HepG2 (cell line): ENCODE measurements around the gene CXCR5. TPM values are rescaled to one million over a fixed set of nuclear protein-coding genes. Genes with fewer than 3 reads are reported as not detected.

Experiments used
- CBX5 ChIP-seq: sonication (generic); formaldehyde crosslinking; IDR thresholded peaks from 2 replicates; pipeline ENCODE4 v1.4.0; 2020; ENCODE audit warnings: missing genetic modification reagents, borderline replicate concordance
- EED ChIP-seq: sonication (generic); formaldehyde crosslinking; IDR thresholded peaks from 2 replicates; pipeline ENCODE4 v1.5.0; 2020; ENCODE audit warnings: mild to moderate bottlenecking, missing genetic modification reagents
- NCOA2 ChIP-seq: sonication (generic); formaldehyde crosslinking; IDR thresholded peaks from 2 replicates; pipeline ENCODE4 v1.8.0; 2022; ENCODE audit warnings: inconsistent platforms
- SP5 ChIP-seq: IDR thresholded peaks from 2 replicates; pipeline ENCODE4 v1.6.1; 2016; ENCODE audit warnings: low read depth, borderline replicate concordance
- polyA plus RNA-seq, 8 experiments: library from polyadenylated mRNA; depleted of rRNA in 3 of 8; stranded (reverse) in 7 of 8; unstranded in 1 of 8; fragments of >200 nt; fragmentation: Illumina TruSeq in 4 of 8; extraction: Trizol in 4 of 8; gene quantifications; 2 replicates each; pipeline versions ENCODE4 v1.2.1 to v1.2.3, GENCODE V29; 2011 to 2016; ENCODE audit warnings: low read depth in 4 of 8, missing spikeins in 1 of 8, mixed read lengths in 1 of 8; ENCODE audit not compliant: insufficient read depth in 1 of 8
- total RNA-seq, 5 experiments: library from RNA; depleted of rRNA; stranded (reverse); fragments of >200 nt; fragmentation: Illumina TruSeq; extraction: Trizol; gene quantifications; 2 replicates each; pipeline ENCODE4 v1.2.3, GENCODE V29; 2016; ENCODE audit warnings: low read depth in 1 of 5
- TF ChIP-seq, protein P1 (sequence below): sonication (generic); formaldehyde crosslinking; IDR thresholded peaks from 2 replicates; pipeline ENCODE4 v1.8.0; 2022; ENCODE audit warnings: mild to moderate bottlenecking, missing genetic modification reagents
- TF ChIP-seq, protein P2 (sequence below): sonication (generic); formaldehyde crosslinking; conservative IDR thresholded peaks from 2 replicates; pipeline ENCODE4 v1.8.0; 2022; ENCODE audit warnings: mild to moderate bottlenecking, moderate library complexity, missing genetic modification reagents
- TF ChIP-seq, protein P3 (sequence below): sonication (generic); formaldehyde crosslinking; IDR thresholded peaks from 2 replicates; pipeline ENCODE4 v1.9.0; 2021; ENCODE audit warnings: mild to moderate bottlenecking, missing genetic modification reagents
- TF ChIP-seq, protein P4 (sequence below): sonication (generic); formaldehyde crosslinking; IDR thresholded peaks from 2 replicates; pipeline ENCODE4 v1.9.0; 2021; ENCODE audit warnings: missing genetic modification reagents, mild to moderate bottlenecking, borderline replicate concordance
- TF ChIP-seq, protein P5 (sequence below): sonication (generic); formaldehyde crosslinking; conservative IDR thresholded peaks from 2 replicates; pipeline ENCODE4 v1.4.0; 2020; ENCODE audit warnings: mild to moderate bottlenecking, missing genetic modification reagents, moderate library complexity

Gene CXCR5
- total and polyA plus RNA-seq, 2 of the 13 experiments (the other 11 are each of a cell fraction or from before 2014, with no cell fraction given), result not detected

DNA sequence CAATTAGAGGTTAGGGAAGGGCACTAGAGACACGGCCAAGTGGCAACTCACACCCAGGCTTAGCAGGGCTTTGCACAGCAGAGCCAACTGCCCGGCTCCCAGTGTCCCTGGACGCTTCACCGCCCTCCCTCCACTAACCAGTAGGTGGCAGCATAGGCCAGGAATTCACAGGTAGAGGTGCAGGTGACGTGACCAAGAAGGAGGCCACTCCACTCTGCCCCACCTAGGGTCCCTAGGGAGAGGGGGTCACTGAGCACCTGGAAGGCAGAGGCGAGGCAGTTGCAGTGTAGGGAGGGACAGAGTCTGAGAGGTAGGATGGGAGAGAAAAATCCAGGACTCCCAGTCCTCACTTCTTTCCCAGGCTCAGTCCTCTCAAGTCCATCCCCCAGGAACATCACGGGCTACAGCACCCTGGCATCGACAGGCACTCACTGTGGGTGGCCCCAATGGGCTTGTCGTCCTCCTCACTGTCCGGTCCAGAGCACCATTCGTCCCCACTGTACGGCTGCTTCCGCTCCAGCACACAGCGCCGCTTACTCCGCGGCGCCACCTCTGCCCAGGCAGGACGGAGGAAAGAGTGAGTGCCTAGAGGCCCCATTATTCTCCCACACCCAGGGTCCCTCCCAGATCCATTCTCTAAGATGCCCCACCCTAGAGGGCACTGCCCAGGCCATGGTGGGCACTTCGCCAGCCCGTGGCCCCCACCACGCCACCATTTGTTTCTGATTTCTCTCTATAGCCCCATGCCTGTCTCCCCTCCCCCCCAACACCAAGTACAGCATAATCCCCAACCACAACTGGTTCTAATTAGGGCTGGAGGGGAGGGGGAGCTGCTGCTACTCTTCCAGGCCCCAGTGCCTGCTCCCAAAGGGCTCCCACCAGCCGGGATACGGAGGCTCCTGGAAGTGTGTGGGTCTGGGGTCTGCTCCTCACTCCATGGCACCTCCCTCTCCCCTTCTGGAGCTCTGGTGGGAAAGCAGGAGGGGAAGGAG, 23.7 kb downstream of the CXCR5 start (continued):
- TF ChIP-seq CBX5 (CRISPR knock-in tag) (peak; percentile 90; the same call in 1 of the 2 replicates), NCOA2 (CRISPR knock-in tag) (0 out of 2 replicates have a peak, but pooled peaks have one; percentile 14), SP5 (CRISPR knock-in tag) (peak; percentile 36; the same call in 1 of the 2 replicates), EED (CRISPR knock-in tag) (no peak)
- TF ChIP-seq, protein P1, sequence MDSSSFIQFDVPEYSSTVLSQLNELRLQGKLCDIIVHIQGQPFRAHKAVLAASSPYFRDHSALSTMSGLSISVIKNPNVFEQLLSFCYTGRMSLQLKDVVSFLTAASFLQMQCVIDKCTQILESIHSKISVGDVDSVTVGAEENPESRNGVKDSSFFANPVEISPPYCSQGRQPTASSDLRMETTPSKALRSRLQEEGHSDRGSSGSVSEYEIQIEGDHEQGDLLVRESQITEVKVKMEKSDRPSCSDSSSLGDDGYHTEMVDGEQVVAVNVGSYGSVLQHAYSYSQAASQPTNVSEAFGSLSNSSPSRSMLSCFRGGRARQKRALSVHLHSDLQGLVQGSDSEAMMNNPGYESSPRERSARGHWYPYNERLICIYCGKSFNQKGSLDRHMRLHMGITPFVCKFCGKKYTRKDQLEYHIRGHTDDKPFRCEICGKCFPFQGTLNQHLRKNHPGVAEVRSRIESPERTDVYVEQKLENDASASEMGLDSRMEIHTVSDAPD (CRISPR knock-in tag), result no peak
- TF ChIP-seq, protein P2, sequence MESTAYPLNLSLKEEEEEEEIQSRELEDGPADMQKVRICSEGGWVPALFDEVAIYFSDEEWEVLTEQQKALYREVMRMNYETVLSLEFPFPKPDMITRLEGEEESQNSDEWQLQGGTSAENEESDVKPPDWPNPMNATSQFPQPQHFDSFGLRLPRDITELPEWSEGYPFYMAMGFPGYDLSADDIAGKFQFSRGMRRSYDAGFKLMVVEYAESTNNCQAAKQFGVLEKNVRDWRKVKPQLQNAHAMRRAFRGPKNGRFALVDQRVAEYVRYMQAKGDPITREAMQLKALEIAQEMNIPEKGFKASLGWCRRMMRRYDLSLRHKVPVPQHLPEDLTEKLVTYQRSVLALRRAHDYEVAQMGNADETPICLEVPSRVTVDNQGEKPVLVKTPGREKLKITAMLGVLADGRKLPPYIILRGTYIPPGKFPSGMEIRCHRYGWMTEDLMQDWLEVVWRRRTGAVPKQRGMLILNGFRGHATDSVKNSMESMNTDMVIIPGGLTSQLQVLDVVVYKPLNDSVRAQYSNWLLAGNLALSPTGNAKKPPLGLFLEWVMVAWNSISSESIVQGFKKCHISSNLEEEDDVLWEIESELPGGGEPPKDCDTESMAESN (CRISPR knock-in tag), result 0 out of 2 replicates have a peak, but pooled peaks have one; percentile 38
- TF ChIP-seq, protein P3, sequence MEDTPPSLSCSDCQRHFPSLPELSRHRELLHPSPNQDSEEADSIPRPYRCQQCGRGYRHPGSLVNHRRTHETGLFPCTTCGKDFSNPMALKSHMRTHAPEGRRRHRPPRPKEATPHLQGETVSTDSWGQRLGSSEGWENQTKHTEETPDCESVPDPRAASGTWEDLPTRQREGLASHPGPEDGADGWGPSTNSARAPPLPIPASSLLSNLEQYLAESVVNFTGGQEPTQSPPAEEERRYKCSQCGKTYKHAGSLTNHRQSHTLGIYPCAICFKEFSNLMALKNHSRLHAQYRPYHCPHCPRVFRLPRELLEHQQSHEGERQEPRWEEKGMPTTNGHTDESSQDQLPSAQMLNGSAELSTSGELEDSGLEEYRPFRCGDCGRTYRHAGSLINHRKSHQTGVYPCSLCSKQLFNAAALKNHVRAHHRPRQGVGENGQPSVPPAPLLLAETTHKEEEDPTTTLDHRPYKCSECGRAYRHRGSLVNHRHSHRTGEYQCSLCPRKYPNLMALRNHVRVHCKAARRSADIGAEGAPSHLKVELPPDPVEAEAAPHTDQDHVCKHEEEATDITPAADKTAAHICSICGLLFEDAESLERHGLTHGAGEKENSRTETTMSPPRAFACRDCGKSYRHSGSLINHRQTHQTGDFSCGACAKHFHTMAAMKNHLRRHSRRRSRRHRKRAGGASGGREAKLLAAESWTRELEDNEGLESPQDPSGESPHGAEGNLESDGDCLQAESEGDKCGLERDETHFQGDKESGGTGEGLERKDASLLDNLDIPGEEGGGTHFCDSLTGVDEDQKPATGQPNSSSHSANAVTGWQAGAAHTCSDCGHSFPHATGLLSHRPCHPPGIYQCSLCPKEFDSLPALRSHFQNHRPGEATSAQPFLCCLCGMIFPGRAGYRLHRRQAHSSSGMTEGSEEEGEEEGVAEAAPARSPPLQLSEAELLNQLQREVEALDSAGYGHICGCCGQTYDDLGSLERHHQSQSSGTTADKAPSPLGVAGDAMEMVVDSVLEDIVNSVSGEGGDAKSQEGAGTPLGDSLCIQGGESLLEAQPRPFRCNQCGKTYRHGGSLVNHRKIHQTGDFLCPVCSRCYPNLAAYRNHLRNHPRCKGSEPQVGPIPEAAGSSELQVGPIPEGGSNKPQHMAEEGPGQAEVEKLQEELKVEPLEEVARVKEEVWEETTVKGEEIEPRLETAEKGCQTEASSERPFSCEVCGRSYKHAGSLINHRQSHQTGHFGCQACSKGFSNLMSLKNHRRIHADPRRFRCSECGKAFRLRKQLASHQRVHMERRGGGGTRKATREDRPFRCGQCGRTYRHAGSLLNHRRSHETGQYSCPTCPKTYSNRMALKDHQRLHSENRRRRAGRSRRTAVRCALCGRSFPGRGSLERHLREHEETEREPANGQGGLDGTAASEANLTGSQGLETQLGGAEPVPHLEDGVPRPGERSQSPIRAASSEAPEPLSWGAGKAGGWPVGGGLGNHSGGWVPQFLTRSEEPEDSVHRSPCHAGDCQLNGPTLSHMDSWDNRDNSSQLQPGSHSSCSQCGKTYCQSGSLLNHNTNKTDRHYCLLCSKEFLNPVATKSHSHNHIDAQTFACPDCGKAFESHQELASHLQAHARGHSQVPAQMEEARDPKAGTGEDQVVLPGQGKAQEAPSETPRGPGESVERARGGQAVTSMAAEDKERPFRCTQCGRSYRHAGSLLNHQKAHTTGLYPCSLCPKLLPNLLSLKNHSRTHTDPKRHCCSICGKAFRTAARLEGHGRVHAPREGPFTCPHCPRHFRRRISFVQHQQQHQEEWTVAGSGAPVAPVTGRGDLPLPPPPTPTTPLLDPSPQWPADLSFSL, result no peak
- TF ChIP-seq, protein P4, sequence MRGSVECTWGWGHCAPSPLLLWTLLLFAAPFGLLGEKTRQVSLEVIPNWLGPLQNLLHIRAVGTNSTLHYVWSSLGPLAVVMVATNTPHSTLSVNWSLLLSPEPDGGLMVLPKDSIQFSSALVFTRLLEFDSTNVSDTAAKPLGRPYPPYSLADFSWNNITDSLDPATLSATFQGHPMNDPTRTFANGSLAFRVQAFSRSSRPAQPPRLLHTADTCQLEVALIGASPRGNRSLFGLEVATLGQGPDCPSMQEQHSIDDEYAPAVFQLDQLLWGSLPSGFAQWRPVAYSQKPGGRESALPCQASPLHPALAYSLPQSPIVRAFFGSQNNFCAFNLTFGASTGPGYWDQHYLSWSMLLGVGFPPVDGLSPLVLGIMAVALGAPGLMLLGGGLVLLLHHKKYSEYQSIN (CRISPR knock-in tag), result no peak
- TF ChIP-seq, protein P5, sequence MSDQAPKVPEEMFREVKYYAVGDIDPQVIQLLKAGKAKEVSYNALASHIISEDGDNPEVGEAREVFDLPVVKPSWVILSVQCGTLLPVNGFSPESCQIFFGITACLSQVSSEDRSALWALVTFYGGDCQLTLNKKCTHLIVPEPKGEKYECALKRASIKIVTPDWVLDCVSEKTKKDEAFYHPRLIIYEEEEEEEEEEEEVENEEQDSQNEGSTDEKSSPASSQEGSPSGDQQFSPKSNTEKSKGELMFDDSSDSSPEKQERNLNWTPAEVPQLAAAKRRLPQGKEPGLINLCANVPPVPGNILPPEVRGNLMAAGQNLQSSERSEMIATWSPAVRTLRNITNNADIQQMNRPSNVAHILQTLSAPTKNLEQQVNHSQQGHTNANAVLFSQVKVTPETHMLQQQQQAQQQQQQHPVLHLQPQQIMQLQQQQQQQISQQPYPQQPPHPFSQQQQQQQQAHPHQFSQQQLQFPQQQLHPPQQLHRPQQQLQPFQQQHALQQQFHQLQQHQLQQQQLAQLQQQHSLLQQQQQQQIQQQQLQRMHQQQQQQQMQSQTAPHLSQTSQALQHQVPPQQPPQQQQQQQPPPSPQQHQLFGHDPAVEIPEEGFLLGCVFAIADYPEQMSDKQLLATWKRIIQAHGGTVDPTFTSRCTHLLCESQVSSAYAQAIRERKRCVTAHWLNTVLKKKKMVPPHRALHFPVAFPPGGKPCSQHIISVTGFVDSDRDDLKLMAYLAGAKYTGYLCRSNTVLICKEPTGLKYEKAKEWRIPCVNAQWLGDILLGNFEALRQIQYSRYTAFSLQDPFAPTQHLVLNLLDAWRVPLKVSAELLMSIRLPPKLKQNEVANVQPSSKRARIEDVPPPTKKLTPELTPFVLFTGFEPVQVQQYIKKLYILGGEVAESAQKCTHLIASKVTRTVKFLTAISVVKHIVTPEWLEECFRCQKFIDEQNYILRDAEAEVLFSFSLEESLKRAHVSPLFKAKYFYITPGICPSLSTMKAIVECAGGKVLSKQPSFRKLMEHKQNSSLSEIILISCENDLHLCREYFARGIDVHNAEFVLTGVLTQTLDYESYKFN (CRISPR knock-in tag), result no peak
